Pancreas (tissue), 10 donors: ENCODE measurements around the gene TOPAZ1. TPM values are rescaled to one million over a fixed set of nuclear protein-coding genes. Genes with fewer than 3 reads are reported as not detected.

ENCODE experiments used
- ATAC-seq, 4 donors: fragments of 200-7000 bp; cut with Tn5 transposase; one replicate each; pipeline versions ENCODE4 v1.8.0 to v1.9.1; 2020; ENCODE audit warnings: mild to moderate bottlenecking in 4 of 4, moderate library complexity in 4 of 4
- DNase-seq, 6 donors: peaks; one replicate each; pipeline ENCODE4 v3.0.0-alpha.2; 2020
- FAIRE-seq: peaks from 2 replicates; lab custom pipeline; 2012; peaks lifted over from hg19 to GRCh38; lab: Jason Lieb, UNC
- H3K27ac ChIP-seq, 4 donors: fragments of 200-600 bp; sonication (generic); 1 replicate in 3 of 4; 2 replicates in 1 of 4; pipeline versions ENCODE4 v1.5.0 to v1.8.0; 2020
- H3K27me3 ChIP-seq, 4 donors: fragments of 200-600 bp; one replicate each; pipeline ENCODE4 v1.8.0; 2021
- H3K36me3 ChIP-seq, 3 donors: fragments of 200-600 bp; sonication (generic) in 1 of 3; one replicate each; pipeline versions ENCODE4 v1.5.0 to v1.8.0; 2020 to 2021
- H3K4me1 ChIP-seq, 3 donors: fragments of 200-600 bp; one replicate each; pipeline ENCODE4 v1.8.0; 2021
- H3K4me3 ChIP-seq, 4 donors: fragments of 200-600 bp; sonication (generic) in 2 of 4; one replicate each; pipeline versions ENCODE4 v1.5.0 to v1.8.0; 2020 to 2021
- H3K9me3 ChIP-seq, 4 donors: fragments of 200-600 bp; one replicate each; pipeline ENCODE4 v1.8.0; 2021
- WGBS, 2 donors: extraction: QIAGEN DNeasy Blood & Tissue Kit; methylation state at CpG; one replicate each; pipeline ENCODE4 v1.1.7; 2013; 5-methylcytosine and 5-hydroxymethylcytosine counted together
- intact Hi-C, 3 donors: fragments of 100-400 bp; cut with DNase I; formaldehyde crosslinking; loops; one replicate each; pipeline versions ENCODE4 v1.11.1 to v1.14.2; 2022
- polyA plus RNA-seq, 2 donors: library from polyadenylated mRNA; stranded (reverse); fragments of 200-250 nt; gene quantifications; one replicate each; pipeline ENCODE4 v1.2.3, GENCODE V29; 2013
- total RNA-seq, 6 donors: library from RNA; stranded (reverse); fragmentation: NEBNext Ultra II Directional in 4 of 6; extraction: Animal tissue kit (Norgen Biotek cat#: 25700) in 4 of 6; gene quantifications; one replicate each; pipeline versions ENCODE4 v1.2.1 to v1.2.4, GENCODE V29; 2021 to 2023
- TF ChIP-seq, protein P1 (sequence below), 4 donors: fragments of 200-600 bp; sonication (generic) in 3 of 4; IDR thresholded peaks; one replicate each; pipeline versions ENCODE4 v1.5.0 to v1.8.0; 2021; ENCODE audit warnings: antibody characterized with exemption in 4 of 4
- donor health status: healthy with polysubstance abuse.
- donor health status: DM: no; HTN: no; CAD: no; lungs with moderate emphysema.
- donor health status: DM: no; HTN: no; CAD: no.
- donor health status: control.
- donor health status: control.
- donor health status: Bipolar disorder and iron deficiency.
- donor health status: DM: yes; HTN: yes; CAD: no.
- donor health status: DM: no; HTN: no; CAD: no.
- donor health status: DM: no; HTN: no; CAD: no.
- donor health status: DM: yes; HTN: yes; CAD: no.

The TOPAZ1 gene
- total and polyA plus RNA-seq, 8 donors: not detected

GRCh38 chr3:44277925-44278324 lies 36.2 kb downstream of the TOPAZ1 start:
- ATAC-seq: no peak
- no peak overlapping the region for H3K4me3 ChIP-seq
- FAIRE-seq: no peak

GRCh38 chr3:44280077-44280476 lies 38.4 kb downstream of the TOPAZ1 start:
- FAIRE-seq: no peak
- DNase-seq: no peak
- Histone ChIP-seq H3K27ac (no peak overlapping the region), H3K4me3 (no peak overlapping the region), H3K27me3 (no peaks in the 10 kb centered on the region), H3K4me1 (no peaks in the 10 kb centered on the region), H3K9me3 (no peaks in the 10 kb centered on the region), H3K36me3 (no peaks in the 10 kb centered on the region)
- intact Hi-C loops: no loop called here
- ATAC-seq: no peak
- WGBS, 2 donors: 79 to 91% methylated on average over 3 of the region's 3 CpGs
- TF ChIP-seq, protein P1, sequence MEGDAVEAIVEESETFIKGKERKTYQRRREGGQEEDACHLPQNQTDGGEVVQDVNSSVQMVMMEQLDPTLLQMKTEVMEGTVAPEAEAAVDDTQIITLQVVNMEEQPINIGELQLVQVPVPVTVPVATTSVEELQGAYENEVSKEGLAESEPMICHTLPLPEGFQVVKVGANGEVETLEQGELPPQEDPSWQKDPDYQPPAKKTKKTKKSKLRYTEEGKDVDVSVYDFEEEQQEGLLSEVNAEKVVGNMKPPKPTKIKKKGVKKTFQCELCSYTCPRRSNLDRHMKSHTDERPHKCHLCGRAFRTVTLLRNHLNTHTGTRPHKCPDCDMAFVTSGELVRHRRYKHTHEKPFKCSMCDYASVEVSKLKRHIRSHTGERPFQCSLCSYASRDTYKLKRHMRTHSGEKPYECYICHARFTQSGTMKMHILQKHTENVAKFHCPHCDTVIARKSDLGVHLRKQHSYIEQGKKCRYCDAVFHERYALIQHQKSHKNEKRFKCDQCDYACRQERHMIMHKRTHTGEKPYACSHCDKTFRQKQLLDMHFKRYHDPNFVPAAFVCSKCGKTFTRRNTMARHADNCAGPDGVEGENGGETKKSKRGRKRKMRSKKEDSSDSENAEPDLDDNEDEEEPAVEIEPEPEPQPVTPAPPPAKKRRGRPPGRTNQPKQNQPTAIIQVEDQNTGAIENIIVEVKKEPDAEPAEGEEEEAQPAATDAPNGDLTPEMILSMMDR (IDR thresholded peaks at IDR 0.05): no peak

More at GRCh38 chr3:44277925-44278324, 36.2 kb downstream of the TOPAZ1 start:
- TF ChIP-seq, protein P1 (IDR thresholded peaks at IDR 0.05): no peak
- Histone ChIP-seq H3K9me3 (no peaks in the 10 kb centered on the region), H3K27me3 (no peaks in the 10 kb centered on the region), H3K36me3 (no peaks in the 10 kb centered on the region), H3K27ac (no peak overlapping the region), H3K4me1 (no peaks in the 10 kb centered on the region)
- no peak for DNase-seq
- 44 to 59% methylated on average over 1 of the region's 1 CpG for WGBS, 2 donors
- intact Hi-C loops: no loop called here

DNA sequence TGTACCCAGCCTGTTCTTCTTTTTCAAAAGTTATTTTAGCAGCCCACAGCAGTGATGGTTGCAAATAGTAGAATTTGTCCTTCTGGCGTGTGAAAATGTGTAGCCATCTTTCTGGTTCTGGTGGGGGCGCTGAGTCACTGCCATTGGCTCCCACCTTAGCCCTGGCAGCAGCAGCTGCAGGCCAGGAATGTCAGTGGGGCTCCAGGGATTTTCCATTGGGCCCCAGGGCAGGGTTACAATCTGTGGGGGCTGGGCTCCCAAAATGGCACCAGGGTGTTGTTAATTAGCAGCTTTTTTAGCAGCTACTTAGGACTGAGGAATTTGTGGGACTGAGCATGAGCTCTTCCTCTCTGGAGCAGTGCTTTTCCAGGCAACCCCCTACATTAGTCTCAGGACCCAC lies 38.9 kb downstream of the TOPAZ1 start:
- ATAC-seq: no peak

GRCh38 chr3:44284949-44285348 lies 43.3 kb downstream of the TOPAZ1 start:
- ATAC-seq: no peak
- FAIRE-seq: no peak
- Histone ChIP-seq H3K36me3 (no peaks in the 10 kb centered on the region), H3K27me3 (no peaks in the 10 kb centered on the region), H3K27ac (no peak overlapping the region), H3K4me1 (no peaks in the 10 kb centered on the region), H3K4me3 (no peak overlapping the region), H3K9me3 (no peaks in the 10 kb centered on the region)
- intact Hi-C loops: no loop called here
- 74 to 83% methylated on average over 2 of the region's 2 CpGs for WGBS, 2 donors
- DNase-seq: no peak
- TF ChIP-seq, protein P1 (IDR thresholded peaks at IDR 0.05): no peak

More for the DNA sequence above, 38.9 kb downstream of the TOPAZ1 start:
- TF ChIP-seq, protein P1 (IDR thresholded peaks at IDR 0.05): no peak
- WGBS, 2 donors: 77 to 86% methylated on average over 2 of the region's 2 CpGs
- no peaks in the 10 kb centered on the region for H3K36me3 ChIP-seq
- H3K4me1 ChIP-seq: no peaks in the 10 kb centered on the region
- H3K9me3 ChIP-seq: no peaks in the 10 kb centered on the region
- H3K27me3 ChIP-seq: no peaks in the 10 kb centered on the region
- intact Hi-C loops: no loop called here
- H3K27ac ChIP-seq: no peak overlapping the region
- no peak overlapping the region for H3K4me3 ChIP-seq
- no peak for DNase-seq
- FAIRE-seq: no peak

- no peaks in the 10 kb centered on the region for H3K27me3 ChIP-seq
- H3K27ac ChIP-seq: no peak overlapping the region
- no peaks in the 10 kb centered on the region for H3K9me3 ChIP-seq
- DNase-seq (no peak), FAIRE-seq (no peak), ATAC-seq (no peak)
- H3K36me3 ChIP-seq: no peaks in the 10 kb centered on the region
- H3K4me1 ChIP-seq: no peaks in the 10 kb centered on the region
- TF ChIP-seq, protein P1 (IDR thresholded peaks at IDR 0.05): no peak
- WGBS, 2 donors: 57 to 60% methylated on average over 3 of the region's 3 CpGs
- no peak overlapping the region for H3K4me3 ChIP-seq
- intact Hi-C loops: no loop called here
These were observed 48.3 kb downstream of the TOPAZ1 start for GRCh38 chr3:44289882-44290462.
